Measurements from ENCODE around the gene TBC1D13. TPM values are rescaled to one million over a fixed set of nuclear protein-coding genes. Genes with fewer than 3 reads are reported as not detected.
"Not testable (repeated sequence)": the region's sequence is repeated elsewhere in the genome, so short reads cannot be mapped to it uniquely, and the experiment has no call there.

Gene TBC1D13
- total RNA-seq, 1 donor from 2014 or later = 27.1 TPM

GRCh38 chr9:128771094-128771721 is 15.8 kb upstream of the TBC1D13 start:
- H3K4me3 ChIP-seq (ENCODE audit: low read depth, low read length) = peak overlapping the region; percentile 88
- no peak for TF ChIP-seq CTCF (conservative IDR thresholded peaks at IDR 0.05; ENCODE audit: low read depth, low read length)
- no peak for DNase-seq (ENCODE audit: low read depth)

GRCh38 chr9:128771745-128772519 is 15.1 kb upstream of the TBC1D13 start, which contains the start of gene ZER1:
ZER1 (minus strand) TSS chr9:128771927; CDS start chr9:128755565, 16,362 bp downstream.
- no peak for TF ChIP-seq CTCF (conservative IDR thresholded peaks at IDR 0.05; ENCODE audit: low read depth, low read length)
- no peak for DNase-seq (ENCODE audit: low read depth)
- peak within 1 kb of the TSS; percentile 88 for H3K4me3 ChIP-seq (ENCODE audit: low read depth, low read length)

- no peak for TF ChIP-seq CTCF (conservative IDR thresholded peaks at IDR 0.05; ENCODE audit: low read depth, low read length)
- no peak overlapping the region for H3K4me3 ChIP-seq (ENCODE audit: low read depth, low read length)
- DNase-seq (ENCODE audit: low read depth) = no peak
Observed at GRCh38 chr9:128773049-128773448, 14.0 kb upstream of the TBC1D13 start.

DNA sequence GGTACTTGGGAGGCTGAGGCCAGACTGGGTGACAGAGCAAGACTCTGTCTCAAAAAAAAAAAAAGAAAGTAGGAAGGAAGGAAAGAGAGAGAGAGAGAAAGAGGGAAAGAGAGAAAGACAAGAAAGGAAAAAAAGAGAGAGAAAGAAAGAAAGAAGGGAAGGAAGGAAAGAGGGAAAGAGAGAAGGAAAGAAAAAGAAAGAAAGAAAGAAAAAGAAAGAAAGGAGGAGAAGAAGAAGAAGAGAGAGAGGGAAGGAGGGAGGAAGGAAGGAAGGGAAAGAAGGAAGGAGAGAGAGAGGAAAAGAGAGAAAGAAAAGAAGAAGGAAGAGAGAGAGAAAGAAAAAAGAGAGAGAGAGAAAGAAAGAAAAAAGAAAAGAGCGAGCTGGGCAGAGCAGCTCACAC is 12.2 kb upstream of the TBC1D13 start:
- no peak for TF ChIP-seq CTCF (conservative IDR thresholded peaks at IDR 0.05; ENCODE audit: low read depth, low read length)
- no peak for DNase-seq (ENCODE audit: low read depth)
- no peak overlapping the region for H3K4me3 ChIP-seq (ENCODE audit: low read depth, low read length)

DNA sequence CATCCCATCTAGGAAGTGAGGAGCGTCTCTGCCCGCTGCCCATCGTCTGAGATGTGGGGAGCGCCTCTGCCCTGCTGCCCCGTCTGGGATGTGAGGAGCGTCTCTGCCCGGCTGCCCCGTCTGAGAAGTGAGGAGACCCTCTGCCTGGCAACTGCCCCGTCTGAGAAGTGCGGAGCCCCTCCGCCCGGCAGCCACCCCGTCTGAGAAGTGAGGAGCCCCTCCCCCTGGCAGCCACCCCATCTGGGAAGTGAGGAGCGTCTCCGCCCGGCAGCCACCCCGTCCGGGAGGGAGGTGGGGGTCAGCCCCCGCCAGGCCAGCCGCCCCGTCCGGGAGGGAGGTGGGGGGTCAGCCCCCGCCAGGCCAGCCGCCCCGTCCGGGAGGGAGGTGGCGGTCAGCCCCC is 7.0 kb upstream of the TBC1D13 start:
- DNase-seq (ENCODE audit: low read depth); H3K4me3 ChIP-seq (ENCODE audit: low read depth, low read length): not testable (repeated sequence)

- H3K4me3 ChIP-seq (ENCODE audit: low read depth, low read length) = no peak overlapping the region
- DNase-seq (ENCODE audit: low read depth) = no peak
- no peak for TF ChIP-seq CTCF (conservative IDR thresholded peaks at IDR 0.05; ENCODE audit: low read depth, low read length)
Observed at GRCh38 chr9:128781187-128782070, 5.6 kb upstream of the TBC1D13 start.

GRCh38 chr9:128782669-128783068 is 4.4 kb upstream of the TBC1D13 start:
- no peak for DNase-seq (ENCODE audit: low read depth)
- no peak for TF ChIP-seq CTCF (conservative IDR thresholded peaks at IDR 0.05; ENCODE audit: low read depth, low read length)
- no peak overlapping the region for H3K4me3 ChIP-seq (ENCODE audit: low read depth, low read length)
